ENCODE results near the gene FKBP1A.

FKBP1A gene

DNA sequence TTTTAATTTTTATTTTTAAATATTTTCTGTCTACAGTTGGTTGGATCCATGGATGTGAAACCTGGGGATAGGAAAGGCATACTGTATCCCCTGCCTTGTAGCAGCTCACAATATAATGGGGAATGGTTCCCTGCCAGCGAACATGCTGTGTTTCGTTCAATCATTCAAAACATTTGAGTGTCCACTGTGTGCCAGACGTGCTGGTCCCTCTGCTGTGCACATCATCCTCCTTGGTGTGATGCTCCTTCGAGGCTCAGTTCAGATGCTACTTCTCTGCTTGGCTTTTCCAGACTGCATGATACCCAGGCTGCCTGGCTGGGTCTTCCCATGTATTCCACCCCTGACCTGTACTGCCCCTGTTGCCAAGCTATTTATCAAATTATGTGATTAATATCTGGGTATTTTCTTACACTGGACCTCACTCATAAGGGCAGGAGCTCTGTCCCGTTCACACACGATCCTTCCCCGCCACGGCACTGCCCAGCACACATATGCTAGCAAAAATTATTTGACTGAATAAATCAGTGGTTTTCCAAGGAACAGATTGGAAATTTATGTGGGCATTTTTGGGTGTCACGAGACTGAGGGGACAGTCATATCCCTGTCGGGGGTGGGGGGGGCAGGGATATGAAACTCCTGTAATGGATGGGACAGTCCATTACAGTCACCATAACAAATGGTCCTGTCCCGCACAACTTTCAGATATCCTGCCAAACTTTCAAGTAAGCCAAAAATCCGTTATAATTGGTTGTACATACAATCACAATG is 68.8 kb downstream of the FKBP1A start:
- TF ChIP-seq ZNF274 (IDR thresholded peaks at IDR 0.05; ENCODE audit: low read depth, low read length) (no peak), SUZ12 (IDR thresholded peaks at IDR 0.05; ENCODE audit: extremely low read depth, insufficient read depth, insufficient read length) (no peak), YY1 (IDR thresholded peaks at IDR 0.05; ENCODE audit: insufficient read depth, insufficient read length) (no peak)
- no peak overlapping the region for H3K9ac ChIP-seq (ENCODE audit: insufficient read length, low read depth)
- no peaks in the 10 kb centered on the region for H3K27me3 ChIP-seq (ENCODE audit: insufficient read depth, insufficient read length)
- H3K4me1 ChIP-seq (ENCODE audit: insufficient read depth, insufficient read length): no peaks in the 10 kb centered on the region
- no peaks in the 10 kb centered on the region for H3K9me3 ChIP-seq (ENCODE audit: insufficient read depth, low read length)
- no peak for DNase-seq (ENCODE audit: low read depth, low spot score)
- H3K36me3 ChIP-seq (ENCODE audit: insufficient read depth, insufficient read length, low read length): peaks cover 9% of the 10 kb centered on the region
- no peak overlapping the region for H3K4me3 ChIP-seq (ENCODE audit: insufficient read length, low read depth)

DNA sequence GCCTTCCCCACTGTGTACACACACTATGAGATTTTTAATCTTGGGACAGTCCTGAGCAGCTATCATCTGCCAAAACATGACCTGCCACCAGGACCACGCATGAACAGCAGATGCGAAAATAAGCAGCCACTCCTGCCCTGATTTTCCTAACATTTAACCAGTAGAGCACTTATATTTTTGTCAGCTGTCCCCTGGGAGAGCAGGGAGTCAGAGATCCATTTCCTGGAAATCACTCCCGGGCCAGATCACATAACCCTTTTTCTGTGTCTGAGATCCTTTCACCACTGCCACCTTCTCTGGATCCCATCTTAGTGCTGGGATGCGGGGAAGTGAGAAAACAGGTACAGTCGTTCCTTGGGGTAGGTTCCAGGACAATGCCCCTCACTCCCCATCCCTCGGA is 69.6 kb downstream of the FKBP1A start:
- TF ChIP-seq SUZ12 (IDR thresholded peaks at IDR 0.05; ENCODE audit: extremely low read depth, insufficient read depth, insufficient read length): no peak
- TF ChIP-seq ZNF274 (IDR thresholded peaks at IDR 0.05; ENCODE audit: low read depth, low read length): no peak
- TF ChIP-seq YY1 (IDR thresholded peaks at IDR 0.05; ENCODE audit: insufficient read depth, insufficient read length): no peak
- Histone ChIP-seq H3K27me3 (ENCODE audit: insufficient read depth, insufficient read length) (no peaks in the 10 kb centered on the region), H3K9ac (ENCODE audit: insufficient read length, low read depth) (no peak overlapping the region), H3K4me3 (ENCODE audit: insufficient read length, low read depth) (no peak overlapping the region), H3K36me3 (ENCODE audit: insufficient read depth, insufficient read length, low read length) (peaks cover 2% of the 10 kb centered on the region), H3K4me1 (ENCODE audit: insufficient read depth, insufficient read length) (no peaks in the 10 kb centered on the region), H3K9me3 (ENCODE audit: insufficient read depth, low read length) (no peaks in the 10 kb centered on the region)
- no peak for DNase-seq (ENCODE audit: low read depth, low spot score)

DNA sequence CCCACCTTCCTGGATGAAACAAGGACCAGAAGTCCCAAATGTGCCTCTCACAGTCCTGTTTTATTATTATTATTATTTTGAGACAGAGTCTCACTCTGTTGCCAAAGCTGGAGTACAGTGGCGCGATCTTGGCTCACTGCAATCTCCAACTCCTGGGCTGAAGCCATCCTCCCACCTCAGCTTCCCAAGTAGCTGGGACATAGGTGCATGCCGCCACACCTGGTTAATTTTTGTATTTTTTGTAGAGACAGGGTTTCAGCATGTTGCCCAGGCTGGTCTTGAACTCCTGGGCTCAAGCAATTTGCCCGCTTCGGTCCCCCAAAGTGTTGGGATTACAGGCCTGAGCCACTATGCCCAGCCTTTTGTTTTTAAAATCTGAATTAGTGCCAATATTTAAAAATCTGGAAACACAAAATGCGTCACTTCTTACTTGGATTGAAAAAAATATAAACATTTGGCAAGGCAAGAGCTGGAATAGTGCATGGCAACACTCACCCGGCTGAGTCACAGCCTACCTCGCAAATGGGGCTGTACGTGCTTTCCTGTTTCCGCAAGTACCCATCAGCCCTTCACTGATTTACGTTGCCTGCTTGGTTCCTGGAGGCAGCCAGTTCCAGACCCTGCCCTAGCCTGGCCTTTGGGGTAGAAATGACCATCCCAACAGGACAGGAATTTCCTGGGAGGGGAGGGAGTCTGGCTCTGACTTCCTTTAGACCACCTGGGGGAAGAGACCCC is 70.2 kb downstream of the FKBP1A start:
- no peak overlapping the region for H3K4me3 ChIP-seq (ENCODE audit: insufficient read length, low read depth)
- H3K36me3 ChIP-seq (ENCODE audit: insufficient read depth, insufficient read length, low read length): no peaks in the 10 kb centered on the region
- TF ChIP-seq YY1 (IDR thresholded peaks at IDR 0.05; ENCODE audit: insufficient read depth, insufficient read length) (no peak), SUZ12 (IDR thresholded peaks at IDR 0.05; ENCODE audit: extremely low read depth, insufficient read depth, insufficient read length) (no peak), ZNF274 (IDR thresholded peaks at IDR 0.05; ENCODE audit: low read depth, low read length) (no peak)
- H3K27me3 ChIP-seq (ENCODE audit: insufficient read depth, insufficient read length): no peaks in the 10 kb centered on the region
- no peak for DNase-seq (ENCODE audit: low read depth, low spot score)
- H3K9ac ChIP-seq (ENCODE audit: insufficient read length, low read depth): no peak overlapping the region
- no peaks in the 10 kb centered on the region for H3K9me3 ChIP-seq (ENCODE audit: insufficient read depth, low read length)
- H3K4me1 ChIP-seq (ENCODE audit: insufficient read depth, insufficient read length): no peaks in the 10 kb centered on the region

- no peak overlapping the region for H3K4me3 ChIP-seq (ENCODE audit: insufficient read length, low read depth)
These were observed 71.3 kb downstream of the FKBP1A start for GRCh38 chr20:1321654-1321939.

GRCh38 chr20:1320902-1321653 is 71.8 kb downstream of the FKBP1A start:
- H3K4me1 ChIP-seq (ENCODE audit: insufficient read depth, insufficient read length): no peaks in the 10 kb centered on the region
- TF ChIP-seq YY1 (IDR thresholded peaks at IDR 0.05; ENCODE audit: insufficient read depth, insufficient read length): no peak
- TF ChIP-seq ZNF274 (IDR thresholded peaks at IDR 0.05; ENCODE audit: low read depth, low read length): no peak
- TF ChIP-seq SUZ12 (IDR thresholded peaks at IDR 0.05; ENCODE audit: extremely low read depth, insufficient read depth, insufficient read length): no peak

More at GRCh38 chr20:1321654-1321939, 71.3 kb downstream of the FKBP1A start:
- Histone ChIP-seq H3K4me1 (ENCODE audit: insufficient read depth, insufficient read length) (no peaks in the 10 kb centered on the region), H3K9me3 (ENCODE audit: insufficient read depth, low read length) (no peaks in the 10 kb centered on the region), H3K36me3 (ENCODE audit: insufficient read depth, insufficient read length, low read length) (no peaks in the 10 kb centered on the region), H3K27me3 (ENCODE audit: insufficient read depth, insufficient read length) (no peaks in the 10 kb centered on the region), H3K9ac (ENCODE audit: insufficient read length, low read depth) (no peak overlapping the region)
- no peak for TF ChIP-seq ZNF274 (IDR thresholded peaks at IDR 0.05; ENCODE audit: low read depth, low read length)
- no peak for TF ChIP-seq YY1 (IDR thresholded peaks at IDR 0.05; ENCODE audit: insufficient read depth, insufficient read length)
- TF ChIP-seq SUZ12 (IDR thresholded peaks at IDR 0.05; ENCODE audit: extremely low read depth, insufficient read depth, insufficient read length): no peak
- no peak for DNase-seq (ENCODE audit: low read depth, low spot score)

DNA sequence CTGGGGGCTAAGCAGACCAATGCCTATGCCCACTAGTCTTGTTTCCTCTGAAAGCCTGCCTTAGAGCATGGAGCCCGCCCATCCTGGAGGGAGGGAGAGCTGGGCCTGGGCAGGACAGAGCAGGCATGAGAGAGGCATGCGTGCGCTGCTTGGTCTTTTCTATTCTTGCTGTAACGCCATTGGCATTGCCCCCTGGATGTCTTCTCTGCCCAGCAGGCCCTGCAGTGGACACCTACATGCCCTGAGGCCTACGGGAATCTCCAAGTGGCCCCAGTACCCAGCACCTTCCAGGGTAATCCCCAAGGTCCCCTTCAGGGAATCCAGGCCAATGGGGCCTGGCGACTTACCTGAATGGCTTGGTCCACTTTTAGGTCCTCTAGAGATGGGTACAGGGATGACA is 72.8 kb downstream of the FKBP1A start:
- TF ChIP-seq YY1 (IDR thresholded peaks at IDR 0.05; ENCODE audit: insufficient read depth, insufficient read length): no peak
- TF ChIP-seq SUZ12 (IDR thresholded peaks at IDR 0.05; ENCODE audit: extremely low read depth, insufficient read depth, insufficient read length): no peak
- TF ChIP-seq ZNF274 (IDR thresholded peaks at IDR 0.05; ENCODE audit: low read depth, low read length): no peak
- no peak for DNase-seq (ENCODE audit: low read depth, low spot score)
- no peak overlapping the region for H3K4me3 ChIP-seq (ENCODE audit: insufficient read length, low read depth)

More at GRCh38 chr20:1320902-1321653, 71.8 kb downstream of the FKBP1A start:
- Histone ChIP-seq H3K27me3 (ENCODE audit: insufficient read depth, insufficient read length) (no peaks in the 10 kb centered on the region), H3K36me3 (ENCODE audit: insufficient read depth, insufficient read length, low read length) (no peaks in the 10 kb centered on the region), H3K4me3 (ENCODE audit: insufficient read length, low read depth) (no peak overlapping the region), H3K9ac (ENCODE audit: insufficient read length, low read depth) (no peak overlapping the region), H3K9me3 (ENCODE audit: insufficient read depth, low read length) (no peaks in the 10 kb centered on the region)
- no peak for DNase-seq (ENCODE audit: low read depth, low spot score)

GRCh38 chr20:1319462-1319861 is 73.4 kb downstream of the FKBP1A start:
- Histone ChIP-seq H3K9me3 (ENCODE audit: insufficient read depth, low read length) (no peaks in the 10 kb centered on the region), H3K4me1 (ENCODE audit: insufficient read depth, insufficient read length) (no peaks in the 10 kb centered on the region), H3K4me3 (ENCODE audit: insufficient read length, low read depth) (no peak overlapping the region), H3K27me3 (ENCODE audit: insufficient read depth, insufficient read length) (no peaks in the 10 kb centered on the region), H3K9ac (ENCODE audit: insufficient read length, low read depth) (no peak overlapping the region), H3K36me3 (ENCODE audit: insufficient read depth, insufficient read length, low read length) (no peaks in the 10 kb centered on the region)
- TF ChIP-seq ZNF274 (IDR thresholded peaks at IDR 0.05; ENCODE audit: low read depth, low read length) (no peak), YY1 (IDR thresholded peaks at IDR 0.05; ENCODE audit: insufficient read depth, insufficient read length) (no peak), SUZ12 (IDR thresholded peaks at IDR 0.05; ENCODE audit: extremely low read depth, insufficient read depth, insufficient read length) (no peak)
- DNase-seq (ENCODE audit: low read depth, low spot score): no peak

More for the DNA sequence above, 72.8 kb downstream of the FKBP1A start:
- Histone ChIP-seq H3K4me1 (ENCODE audit: insufficient read depth, insufficient read length) (no peaks in the 10 kb centered on the region), H3K27me3 (ENCODE audit: insufficient read depth, insufficient read length) (no peaks in the 10 kb centered on the region), H3K9me3 (ENCODE audit: insufficient read depth, low read length) (no peaks in the 10 kb centered on the region), H3K9ac (ENCODE audit: insufficient read length, low read depth) (no peak overlapping the region), H3K36me3 (ENCODE audit: insufficient read depth, insufficient read length, low read length) (no peaks in the 10 kb centered on the region)
